ENCODE data around the gene ACTL10. TPM values are rescaled to one million over a fixed set of nuclear protein-coding genes. Genes with fewer than 3 reads are reported as not detected.

ACTL10 gene
- polyA plus RNA-seq, 1 experiment: 0.67 TPM

GRCh38 chr20:33670715-33671499 lies 4.2 kb downstream of the ACTL10 start:
- Histone ChIP-seq H3K4me3 (ENCODE audit: low read depth, low read length) (no peak overlapping the region), H3K36me3 (ENCODE audit: control insufficient read depth, insufficient read depth, low read length) (peaks cover 6% of the 10 kb centered on the region), H3K27me3 (ENCODE audit: control insufficient read depth, insufficient read depth, low read length) (no peaks in the 10 kb centered on the region)
- ChIA-PET POLR2A (no interaction called here), CTCF (interaction anchor here (0.8 to 1.5 kb wide), 2 partner anchors 209 to 214 kb away, joined by 4 to 5 read pairs; no protein-coding TSS in a partner anchor)
- DNase-seq (ENCODE audit: low read depth): no peak
- TF ChIP-seq CTCF (IDR thresholded peaks at IDR 0.05; ENCODE audit: insufficient read depth, low read depth, low read length): no peak

- no peak overlapping the region for H3K4me3 ChIP-seq (ENCODE audit: low read depth, low read length)
- DNase-seq (ENCODE audit: low read depth): no peak
- TF ChIP-seq CTCF (IDR thresholded peaks at IDR 0.05; ENCODE audit: insufficient read depth, low read depth, low read length): no peak
- peaks cover 6% of the 10 kb centered on the region for H3K36me3 ChIP-seq (ENCODE audit: control insufficient read depth, insufficient read depth, low read length)
- POLR2A ChIA-PET: no interaction called here
- CTCF ChIA-PET: interaction anchor here (0.8 to 1.5 kb wide), 2 partner anchors 214 to 218 kb away, joined by 3 to 4 read pairs; no protein-coding TSS in a partner anchor
- H3K27me3 ChIP-seq (ENCODE audit: control insufficient read depth, insufficient read depth, low read length): no peaks in the 10 kb centered on the region
Measured at GRCh38 chr20:33671573-33672288, 5.0 kb downstream of the ACTL10 start.

- H3K4me3 ChIP-seq (ENCODE audit: low read depth, low read length): no peak overlapping the region
- CTCF ChIA-PET: interaction anchor here (0.8 kb wide), 1 partner anchor 219 kb away, joined by 3 read pairs; no protein-coding TSS in a partner anchor
- H3K27me3 ChIP-seq (ENCODE audit: control insufficient read depth, insufficient read depth, low read length): no peaks in the 10 kb centered on the region
- H3K36me3 ChIP-seq (ENCODE audit: control insufficient read depth, insufficient read depth, low read length): peaks cover 6% of the 10 kb centered on the region
- no peak for DNase-seq (ENCODE audit: low read depth)
- POLR2A ChIA-PET: no interaction called here
- TF ChIP-seq CTCF (IDR thresholded peaks at IDR 0.05; ENCODE audit: insufficient read depth, low read depth, low read length): no peak
Measured at GRCh38 chr20:33672426-33673113, 5.8 kb downstream of the ACTL10 start.

- DNase-seq (ENCODE audit: low read depth): no peak
Measured at GRCh38 chr20:33673114-33673409, 6.3 kb downstream of the ACTL10 start.

More at GRCh38 chr20:33673114-33673409, 6.3 kb downstream of the ACTL10 start:
- TF ChIP-seq CTCF (IDR thresholded peaks at IDR 0.05; ENCODE audit: insufficient read depth, low read depth, low read length): no peak
- H3K4me3 ChIP-seq (ENCODE audit: low read depth, low read length): peak overlapping the region; percentile 69
- H3K27me3 ChIP-seq (ENCODE audit: control insufficient read depth, insufficient read depth, low read length): no peaks in the 10 kb centered on the region
- ChIA-PET CTCF (no interaction called here), POLR2A (no interaction called here)
- H3K36me3 ChIP-seq (ENCODE audit: control insufficient read depth, insufficient read depth, low read length): peaks cover 6% of the 10 kb centered on the region
